ENCODE measurements around the gene THBS3.
"Not testable (repeated sequence)": the region's sequence is repeated elsewhere in the genome, so short reads cannot be mapped to it uniquely, and the experiment has no call there.

THBS3 gene

DNA sequence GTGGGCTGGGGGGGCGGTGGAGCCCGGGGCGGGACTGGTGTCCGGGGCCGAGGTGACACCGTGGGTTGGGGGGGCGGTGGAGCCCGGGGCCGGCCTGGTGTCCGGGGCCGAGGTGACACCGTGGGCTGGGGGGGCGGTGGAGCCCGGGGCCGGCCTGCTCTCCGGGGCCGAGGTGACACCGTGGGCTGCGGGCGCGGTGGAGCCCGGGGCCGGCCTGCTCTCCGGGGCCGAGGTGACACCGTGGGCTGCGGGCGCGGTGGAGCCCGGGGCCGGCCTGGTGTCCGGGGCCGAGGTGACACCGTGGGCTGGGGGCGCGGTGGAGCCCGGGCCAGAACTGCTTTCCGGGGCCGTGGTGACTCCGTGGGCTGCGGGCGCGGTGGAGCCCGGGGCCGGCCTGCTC is 17.8 kb downstream of the THBS3 start:
- not testable (repeated sequence) for DNase-seq (ENCODE audit: low read depth in 2 of 2, low spot score in 1 of 2)

DNA sequence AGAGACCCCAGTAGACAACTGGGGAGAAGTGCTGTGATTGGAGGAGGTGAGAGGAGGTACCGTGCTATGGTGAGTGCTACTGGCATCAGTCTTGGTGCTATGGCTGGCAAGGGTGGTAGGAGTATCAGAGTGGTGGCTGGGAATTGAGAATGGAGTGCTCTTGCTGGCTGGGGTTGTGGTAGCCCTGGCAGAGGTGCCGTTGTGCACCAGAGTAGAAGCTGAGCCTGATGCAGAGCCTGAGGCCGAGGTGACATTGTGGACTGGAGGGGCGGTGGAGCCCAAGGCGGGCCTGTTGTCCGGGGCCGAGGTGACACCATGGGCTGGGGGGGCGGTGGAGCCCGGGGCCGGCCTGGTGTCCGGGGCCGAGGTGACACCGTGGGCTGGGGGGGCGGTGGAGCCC is 19.4 kb downstream of the THBS3 start:
- DNase-seq (ENCODE audit: low read depth in 2 of 2, low spot score in 1 of 2), result no peak

DNA sequence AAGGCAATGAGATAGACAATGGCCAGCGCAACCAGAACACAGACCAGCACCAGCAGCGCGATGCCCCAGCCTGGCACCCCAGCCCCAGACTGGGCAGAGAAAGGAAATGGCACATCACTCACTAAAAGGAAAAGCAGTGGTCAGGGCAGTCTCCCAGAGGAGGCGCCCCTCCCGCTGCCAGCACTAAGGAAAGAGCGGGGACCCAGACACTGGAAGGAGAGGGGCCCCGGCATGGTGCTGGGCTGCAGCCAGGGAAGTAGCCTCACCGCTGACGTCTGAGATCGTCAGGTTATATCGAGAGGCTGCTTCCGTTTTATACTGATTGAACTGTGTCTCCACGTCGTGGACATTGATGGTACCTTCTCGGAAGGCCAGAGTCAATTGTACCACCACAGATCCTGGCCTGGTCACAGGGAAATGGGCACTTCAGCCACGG is 20.2 kb downstream of the THBS3 start:
- no peak for DNase-seq (ENCODE audit: low read depth in 2 of 2, low spot score in 1 of 2)

DNA sequence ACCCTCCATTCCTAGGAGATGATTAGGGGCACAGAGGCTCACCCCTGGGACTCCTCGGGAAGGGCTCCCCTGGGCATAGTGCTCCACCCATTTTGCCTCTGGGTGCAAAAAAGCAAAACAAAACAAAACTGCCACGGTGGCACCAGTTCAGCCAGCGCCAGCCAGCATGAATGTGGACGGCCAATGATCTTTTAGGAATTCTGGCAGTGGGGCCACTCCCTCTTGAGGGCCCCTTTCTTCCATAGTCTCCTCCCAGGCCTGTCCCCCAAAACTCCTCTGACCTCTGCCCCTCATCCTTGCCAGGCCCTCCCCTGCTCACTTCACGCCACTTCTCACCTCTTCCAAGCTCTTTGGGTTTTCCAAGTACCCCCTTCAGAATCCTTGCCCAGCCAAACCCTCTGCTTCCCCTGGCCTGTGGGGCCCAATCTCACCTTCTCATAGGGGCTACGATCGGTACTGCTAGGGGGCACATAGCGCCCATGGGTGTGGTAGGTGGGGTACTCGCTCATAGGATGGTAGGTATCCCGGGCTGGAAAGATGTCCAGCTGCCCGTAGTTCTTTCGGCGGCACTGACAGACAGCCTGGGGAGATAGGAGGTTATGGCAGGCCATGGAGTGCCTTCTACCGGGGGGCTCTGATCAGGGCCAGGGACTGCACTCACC is 20.8 kb downstream of the THBS3 start:
- DNase-seq (ENCODE audit: low read depth in 2 of 2, low spot score in 1 of 2), result no peak

DNA sequence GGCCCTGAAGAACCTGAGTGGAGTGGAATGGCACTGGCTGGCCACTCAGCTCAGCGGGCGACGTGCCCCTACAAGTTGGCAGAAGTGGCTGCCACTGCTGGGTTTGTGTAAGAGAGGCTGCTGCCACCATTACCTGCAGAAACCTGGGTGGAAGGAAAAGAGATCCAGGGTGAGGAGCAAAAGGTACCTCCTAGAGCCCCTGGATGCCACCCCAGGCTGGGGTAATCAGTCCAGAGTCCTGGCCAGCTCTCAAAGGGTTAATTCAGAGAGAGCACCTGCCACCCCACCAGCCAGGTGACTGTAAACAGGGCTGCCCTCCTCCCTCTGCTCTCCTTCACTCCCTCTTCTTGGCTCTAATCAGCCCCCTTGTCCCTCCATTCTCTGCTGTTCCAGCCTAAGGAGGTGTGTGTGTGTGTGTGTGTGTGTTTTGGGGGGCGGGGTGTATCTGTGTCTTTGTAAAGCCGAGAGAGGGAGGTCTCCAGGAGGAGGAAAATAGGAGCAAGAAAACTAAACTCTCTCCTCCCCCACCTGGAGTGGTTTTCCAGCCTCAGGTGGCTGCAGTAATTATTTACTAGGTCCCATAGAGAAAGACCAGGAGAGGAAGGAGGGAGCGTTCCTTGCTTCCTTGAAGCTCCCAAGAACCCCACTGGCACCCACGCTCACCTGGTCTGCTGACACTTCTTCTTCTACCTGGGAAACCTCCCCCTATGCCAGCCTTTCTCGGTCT is 21.5 kb downstream of the THBS3 start:
- no peak for DNase-seq (ENCODE audit: low read depth in 2 of 2, low spot score in 1 of 2)

DNA sequence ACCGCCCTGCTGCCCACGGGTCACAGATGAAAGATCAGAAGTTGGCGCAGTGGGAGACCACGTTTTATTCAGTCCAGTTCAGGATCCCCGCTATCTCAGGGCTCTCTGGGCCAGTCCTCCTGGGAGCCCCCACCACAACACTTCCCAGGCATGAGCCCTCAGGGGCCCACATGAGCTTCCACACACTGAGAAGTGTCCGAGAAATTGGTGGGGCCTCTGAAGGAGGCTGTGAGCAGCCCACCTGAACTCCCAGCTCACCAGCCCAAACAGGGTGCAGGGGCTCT is 22.0 kb downstream of the THBS3 start:
- no peak for DNase-seq (ENCODE audit: low read depth in 2 of 2, low spot score in 1 of 2)

DNA sequence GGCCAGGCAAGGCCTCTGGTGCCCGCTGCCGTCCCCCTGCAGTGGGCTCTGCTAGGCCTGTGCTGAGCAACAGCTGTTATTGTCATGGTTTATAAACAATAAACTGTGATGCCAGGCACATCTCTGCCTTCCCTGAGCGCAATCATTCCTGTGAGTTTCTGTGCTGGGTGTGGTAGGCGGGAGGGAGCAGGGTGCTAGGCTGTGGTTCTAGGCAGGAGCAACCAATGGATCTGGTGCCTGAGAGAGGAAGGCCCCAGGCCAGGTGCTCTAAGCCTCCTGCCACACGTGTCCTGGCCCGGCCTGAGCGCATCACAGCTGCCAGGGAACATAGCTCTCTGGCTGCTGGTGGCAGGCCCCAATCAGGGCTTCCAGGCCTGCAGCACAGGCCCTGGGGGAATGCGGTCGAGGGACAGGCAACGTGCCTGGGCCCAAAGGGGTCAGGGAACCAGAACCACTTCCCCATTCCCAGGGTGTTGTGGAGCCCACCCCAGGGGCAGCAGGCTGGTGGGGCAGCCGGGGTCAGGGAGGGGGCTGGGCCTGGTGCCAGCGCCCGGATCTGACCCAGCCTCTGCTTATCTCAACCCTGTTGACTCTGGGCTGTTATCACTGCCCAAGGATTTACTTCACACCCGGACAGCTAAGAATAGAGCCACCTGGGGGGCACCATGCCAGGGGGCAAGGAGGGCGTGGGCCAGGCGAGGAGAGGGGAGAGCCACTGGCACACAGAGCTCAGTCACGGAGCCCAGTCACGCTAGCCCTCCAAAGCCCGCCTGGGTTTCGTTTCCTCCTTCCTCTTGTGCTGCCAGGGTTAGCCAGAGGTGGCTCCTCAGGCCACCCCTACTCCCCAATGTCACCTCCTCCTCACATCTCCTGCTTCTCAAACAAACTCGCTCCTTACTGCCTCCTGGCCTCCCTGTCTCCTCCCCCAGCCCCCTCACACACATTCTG is 22.6 kb downstream of the THBS3 start:
- no peak for DNase-seq (ENCODE audit: low read depth in 2 of 2, low spot score in 1 of 2)

DNA sequence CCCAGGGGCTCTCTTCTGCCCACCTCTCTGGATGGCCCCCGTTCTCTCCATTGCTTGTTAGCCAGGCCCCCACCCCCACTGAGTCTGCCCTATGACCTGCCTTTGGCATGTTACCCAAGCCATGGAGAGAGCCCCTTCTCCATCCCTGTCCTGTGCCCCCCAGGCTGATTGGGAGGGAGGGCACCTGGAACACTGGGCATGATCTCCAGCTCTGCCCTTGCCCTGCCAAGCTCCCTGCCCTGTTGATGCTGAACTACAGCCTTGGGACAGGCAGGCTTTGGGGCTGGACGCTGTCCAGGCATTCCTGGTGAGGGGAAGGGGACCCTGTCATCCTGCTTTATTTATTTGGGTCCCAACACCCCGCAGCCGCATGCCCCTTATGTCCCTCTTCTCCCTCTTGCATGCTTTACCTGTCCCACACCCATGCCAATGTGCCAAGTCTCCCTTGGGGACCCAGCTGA is 23.3 kb downstream of the THBS3 start:
- no peak for DNase-seq (ENCODE audit: low read depth in 2 of 2, low spot score in 1 of 2)

DNA sequence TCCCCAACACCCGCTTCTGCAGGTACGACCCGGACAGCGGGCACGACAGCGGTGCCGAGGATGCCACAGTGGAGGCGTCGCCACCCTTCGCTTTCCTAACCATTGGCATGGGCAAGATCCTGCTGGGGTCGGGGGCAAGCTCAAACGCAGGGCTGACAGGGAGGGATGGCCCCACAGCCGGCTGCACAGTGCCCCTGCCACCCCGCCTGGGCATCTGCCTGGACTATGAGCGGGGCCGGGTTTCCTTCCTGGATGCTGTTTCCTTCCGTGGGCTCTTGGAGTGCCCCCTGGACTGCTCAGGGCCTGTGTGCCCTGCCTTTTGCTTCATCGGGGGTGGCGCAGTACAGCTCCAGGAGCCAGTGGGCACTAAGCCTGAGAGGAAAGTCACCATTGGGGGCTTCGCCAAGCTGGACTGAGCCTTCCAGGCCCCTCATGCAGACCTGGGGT is 23.9 kb downstream of the THBS3 start:
- DNase-seq (ENCODE audit: low read depth in 2 of 2, low spot score in 1 of 2), result no peak

DNA sequence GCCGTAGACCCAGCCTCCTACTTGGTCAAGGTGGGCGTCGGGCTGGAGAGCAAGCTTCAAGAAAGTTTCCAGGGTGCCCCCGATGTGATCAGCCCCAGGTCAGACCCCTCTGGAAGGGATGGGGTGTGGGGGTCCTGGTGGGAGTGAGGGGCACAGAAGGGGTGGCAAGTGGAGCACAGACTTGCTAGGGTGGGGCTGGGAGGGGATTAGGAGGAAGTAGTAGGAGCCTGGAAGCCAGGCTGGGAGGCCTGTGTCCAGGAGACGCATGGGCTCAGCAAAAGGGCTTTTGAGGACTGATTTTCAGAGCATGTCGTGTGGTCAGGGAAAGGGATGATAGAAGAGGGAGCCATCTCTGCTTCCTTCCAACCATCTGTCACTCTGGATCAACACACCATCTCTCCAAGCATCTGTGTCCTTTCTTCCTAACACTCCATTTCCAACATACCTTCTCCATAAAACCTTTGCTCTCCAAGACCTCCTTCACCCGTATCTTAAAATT is 25.6 kb downstream of the THBS3 start:
- DNase-seq (ENCODE audit: low read depth in 2 of 2, low spot score in 1 of 2), result no peak

DNA sequence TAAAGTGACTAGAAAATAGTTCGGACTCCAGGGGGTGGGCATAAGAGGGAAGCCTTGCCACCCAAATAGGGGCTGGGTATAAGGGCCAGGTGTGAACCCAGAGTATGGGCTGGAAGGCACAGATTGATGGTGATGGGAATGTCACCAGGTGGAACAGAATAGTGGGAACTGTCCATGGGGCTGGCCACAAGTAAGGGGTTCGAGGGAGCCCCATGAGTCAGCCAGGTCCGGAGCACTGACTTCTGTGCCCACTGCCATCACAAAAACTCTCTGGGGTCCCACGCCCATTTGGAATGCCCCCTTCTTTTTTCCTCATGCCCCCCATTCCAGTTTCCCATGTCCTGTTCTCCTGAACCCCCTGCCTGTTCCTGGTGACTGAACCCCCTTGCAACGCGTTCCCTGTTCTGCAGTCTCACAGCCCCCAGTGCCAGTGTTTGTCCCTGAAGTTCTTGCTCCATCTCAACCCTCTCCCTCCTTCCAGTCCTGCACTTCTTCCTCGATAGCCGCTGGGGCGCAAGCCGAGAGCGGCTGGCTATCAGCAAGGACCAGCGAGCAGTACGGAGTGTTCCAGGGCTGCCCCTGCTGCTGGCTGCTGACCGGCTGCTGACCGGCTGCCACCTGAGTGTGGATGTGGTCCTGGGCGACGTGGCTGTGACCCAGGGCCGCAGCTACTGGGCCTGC is 26.2 kb downstream of the THBS3 start:
- no peak for DNase-seq (ENCODE audit: low read depth in 2 of 2, low spot score in 1 of 2)

DNA sequence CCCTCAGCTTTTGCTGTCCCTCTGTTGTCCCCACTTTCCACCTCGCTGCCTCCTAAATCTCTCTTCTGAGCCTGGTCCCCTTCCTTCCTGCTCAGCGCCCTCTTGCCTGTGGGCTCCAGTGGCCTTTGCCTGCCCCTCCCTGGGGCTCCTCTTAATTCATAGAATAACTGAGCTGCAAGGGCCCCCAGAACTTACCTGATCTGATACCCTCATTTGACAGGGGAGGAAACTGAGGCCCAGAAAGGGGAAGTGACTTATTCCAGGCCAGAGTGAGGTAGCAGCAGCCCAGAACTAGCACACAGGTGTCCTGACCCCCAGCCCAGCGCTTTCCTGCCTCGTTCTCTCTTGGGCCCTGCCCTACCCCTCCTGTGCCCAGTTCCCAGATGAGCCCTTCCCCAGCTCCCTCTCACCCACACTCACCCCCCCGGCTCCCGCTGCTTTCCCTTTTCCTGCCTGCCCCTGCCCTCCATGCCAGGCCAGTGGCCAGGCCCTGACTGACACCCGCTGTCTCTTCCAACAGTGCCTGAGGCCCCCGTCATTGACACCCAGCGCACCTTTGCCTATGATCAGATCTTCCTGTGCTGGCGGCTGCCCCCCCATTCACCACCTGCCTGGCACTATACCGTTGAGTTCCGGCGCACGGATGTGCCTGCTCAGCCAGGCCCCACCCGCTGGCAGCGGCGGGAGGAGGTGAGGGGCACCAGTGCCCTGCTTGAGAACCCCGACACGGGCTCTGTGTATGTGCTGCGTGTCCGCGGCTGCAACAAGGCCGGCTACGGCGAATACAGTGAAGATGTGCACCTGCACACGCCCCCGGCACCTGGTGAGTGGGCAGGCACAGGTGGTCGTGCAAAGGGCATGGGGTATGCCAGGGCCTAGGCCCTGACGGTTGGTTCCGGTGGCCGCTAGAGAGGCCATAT is 28.3 kb downstream of the THBS3 start:
- DNase-seq (ENCODE audit: low read depth in 2 of 2, low spot score in 1 of 2), result no peak

DNA sequence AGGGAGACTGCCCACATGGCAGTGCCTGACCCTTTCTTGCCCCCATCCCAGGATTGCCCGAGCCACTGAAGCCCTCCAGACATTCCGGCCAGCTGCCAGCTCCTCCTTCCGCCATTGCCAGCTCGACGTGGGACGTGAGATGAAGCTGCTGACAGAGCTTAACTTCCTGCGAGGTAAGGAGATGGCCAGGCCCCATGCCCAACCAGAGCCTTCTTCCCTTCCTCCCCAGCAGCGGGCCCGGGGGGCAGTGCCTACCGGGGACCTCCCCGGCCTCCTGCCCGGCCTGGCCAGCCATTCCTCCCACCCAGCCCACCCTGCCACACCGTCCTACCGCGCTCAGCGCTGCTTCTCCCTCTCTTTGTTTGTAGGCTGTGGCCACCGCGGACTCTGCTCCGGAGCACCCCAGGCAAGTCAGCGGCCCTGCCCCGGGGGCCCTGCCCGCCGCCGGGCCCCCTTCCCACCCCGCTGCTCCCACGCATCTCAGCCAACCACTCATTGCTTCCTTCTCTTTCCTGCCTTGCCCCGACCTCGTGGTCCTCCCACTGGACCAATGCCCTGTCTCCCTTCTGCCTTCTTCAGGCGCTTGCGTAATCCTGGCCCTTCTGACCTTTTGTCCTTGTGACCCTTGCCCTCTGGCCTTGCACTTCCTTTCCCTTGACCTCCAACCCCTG is 29.1 kb downstream of the THBS3 start:
- DNase-seq (ENCODE audit: low read depth in 2 of 2, low spot score in 1 of 2), result no peak

DNA sequence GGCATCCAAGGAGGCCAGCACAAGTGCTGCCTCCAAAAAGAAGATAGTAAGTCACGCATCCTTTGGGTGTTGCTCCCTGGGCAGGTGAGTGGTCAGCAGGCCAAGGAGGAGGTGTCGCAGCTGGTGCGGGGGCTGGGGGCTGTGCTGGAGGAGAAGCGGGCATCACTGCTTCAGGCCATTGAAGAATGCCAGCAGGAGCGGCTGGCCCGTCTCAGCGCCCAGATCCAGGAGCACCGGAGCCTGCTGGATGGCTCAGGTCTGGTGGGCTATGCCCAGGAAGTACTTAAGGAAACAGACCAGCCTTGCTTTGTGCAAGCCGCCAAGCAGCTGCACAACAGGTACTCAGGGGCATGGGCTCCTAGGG is 29.8 kb downstream of the THBS3 start:
- DNase-seq (ENCODE audit: low read depth in 2 of 2, low spot score in 1 of 2), result no peak

DNA sequence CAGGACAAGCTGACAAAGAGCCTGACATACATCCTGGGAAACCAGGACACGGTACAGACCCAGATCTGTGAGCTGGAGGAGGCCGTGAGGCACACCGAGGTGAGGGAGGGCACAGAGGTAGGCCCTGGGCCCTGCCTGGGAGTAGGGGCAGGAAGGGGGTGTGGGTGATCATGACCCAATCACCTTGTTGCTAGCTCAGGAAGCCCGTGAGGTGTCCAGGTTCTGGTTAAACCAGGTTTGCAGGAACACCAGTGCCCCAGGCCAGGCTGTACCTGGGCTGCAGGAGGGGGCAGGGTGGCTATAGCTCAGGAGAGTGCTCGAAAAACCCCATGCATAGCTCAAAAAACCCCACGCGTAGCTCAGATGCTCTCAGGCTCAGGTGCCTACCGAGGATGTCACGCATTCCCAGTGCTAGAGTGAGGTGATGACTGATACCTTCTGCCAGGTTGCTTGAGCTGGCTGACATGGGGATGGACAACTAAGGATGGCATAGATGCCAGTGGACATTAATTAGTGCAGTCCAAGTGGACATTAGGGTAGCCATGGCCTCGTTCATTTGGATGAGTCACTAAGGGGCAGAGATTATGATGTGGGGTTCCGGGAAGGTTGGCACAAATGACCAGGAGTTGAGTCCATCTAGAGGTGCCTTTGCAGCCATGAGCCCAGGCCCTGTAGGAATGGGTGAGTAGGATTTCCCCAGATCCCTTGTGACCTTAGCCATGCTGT is 30.3 kb downstream of the THBS3 start:
- no peak for DNase-seq (ENCODE audit: low read depth in 2 of 2, low spot score in 1 of 2)

DNA sequence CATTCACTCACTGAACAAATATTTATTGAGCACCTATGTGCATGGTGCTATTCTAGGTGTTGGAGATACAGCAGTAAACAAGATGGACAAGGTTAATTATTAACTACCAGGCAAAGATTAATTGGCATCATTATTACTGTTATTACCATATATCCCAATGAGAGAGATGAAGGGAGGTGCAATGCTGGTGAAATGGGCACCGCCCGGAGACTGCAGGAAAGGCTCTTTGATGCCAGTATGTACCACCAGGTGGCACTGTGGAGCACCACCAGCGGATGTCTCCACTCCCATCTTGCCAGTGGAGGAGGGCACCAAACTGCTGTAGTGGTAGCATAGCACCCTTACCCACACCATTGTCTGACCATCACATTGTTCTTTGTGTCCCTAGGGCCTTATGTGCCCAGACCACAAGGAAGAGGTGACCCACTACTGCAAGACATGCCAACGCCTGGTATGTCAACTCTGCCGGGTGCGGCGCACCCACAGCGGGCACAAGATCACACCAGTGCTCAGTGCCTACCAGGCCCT is 31.1 kb downstream of the THBS3 start:
- DNase-seq (ENCODE audit: low read depth in 2 of 2, low spot score in 1 of 2), result peak; percentile 63 to 77

DNA sequence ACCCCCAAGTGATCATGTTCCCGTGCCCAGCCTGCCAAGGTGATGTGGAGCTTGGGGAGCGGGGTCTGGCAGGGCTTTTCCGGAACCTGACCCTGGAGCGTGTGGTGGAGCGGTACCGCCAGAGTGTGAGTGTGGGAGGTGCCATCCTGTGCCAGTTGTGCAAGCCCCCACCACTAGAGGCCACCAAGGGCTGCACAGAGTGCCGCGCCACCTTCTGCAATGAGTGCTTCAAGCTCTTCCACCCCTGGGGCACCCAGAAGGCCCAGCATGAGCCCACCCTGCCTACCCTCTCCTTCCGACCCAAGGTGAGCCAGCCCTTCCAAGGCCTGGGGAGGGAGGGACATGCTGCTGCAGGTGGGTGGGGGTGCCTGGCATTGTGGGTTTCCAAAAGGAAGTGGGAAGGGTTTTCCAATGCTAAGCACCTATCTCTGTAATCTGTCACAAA is 31.7 kb downstream of the THBS3 start:
- DNase-seq (ENCODE audit: low read depth in 2 of 2, low spot score in 1 of 2), result no peak

DNA sequence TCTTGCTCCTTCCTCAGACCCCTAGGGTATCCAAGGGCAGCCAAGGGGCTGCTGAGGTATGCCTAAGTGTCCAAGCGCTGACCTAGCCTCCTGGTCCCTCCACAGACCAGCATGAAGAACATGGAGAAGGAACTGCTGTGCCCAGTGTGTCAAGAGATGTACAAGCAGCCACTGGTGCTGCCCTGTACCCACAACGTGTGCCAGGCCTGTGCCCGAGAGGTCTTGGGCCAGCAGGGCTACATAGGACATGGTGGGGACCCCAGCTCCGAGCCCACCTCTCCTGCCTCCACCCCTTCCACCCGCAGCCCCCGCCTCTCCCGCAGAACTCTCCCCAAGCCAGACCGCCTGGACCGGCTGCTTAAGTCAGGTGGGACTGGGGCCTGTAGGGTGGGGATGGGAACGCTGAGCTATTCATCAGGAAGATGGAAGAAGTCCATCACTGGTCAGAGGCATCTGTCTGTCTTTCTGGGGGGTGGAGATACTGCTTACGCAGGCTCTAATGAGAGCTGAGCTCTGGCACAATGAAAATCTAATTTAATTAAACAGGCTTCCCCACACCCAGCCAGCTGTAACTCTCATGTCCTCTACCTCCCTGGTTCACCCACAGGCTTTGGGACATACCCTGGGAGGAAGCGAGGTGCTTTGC is 32.3 kb downstream of the THBS3 start:
- DNase-seq (ENCODE audit: low read depth in 2 of 2, low spot score in 1 of 2), result no peak

All from stimulated activated CD8-positive, alpha-beta memory T cell treated with anti-CD3 and anti-CD28 coated beads, Interleukin-4, amount 100 ng/mL, for 4 hours (primary cell).